Vagina (tissue), 2 donors: Measurements from ENCODE around the gene NRDE2. TPM values are rescaled to one million over a fixed set of nuclear protein-coding genes. Genes with fewer than 3 reads are reported as not detected.
"Not testable (repeated sequence)": the region's sequence is repeated elsewhere in the genome, so short reads cannot be mapped to it uniquely, and the experiment has no call there.

Experiments
- DNase-seq, 2 donors: peaks; one replicate each; pipeline ENCODE4 v3.0.0-alpha.2; 2017; ENCODE audit errors: extremely low spot score in 2 of 2
- H3K27ac ChIP-seq: fragments of 200-600 bp; sonication (generic); one replicate; pipeline ENCODE4 v1.5.1; 2019
- H3K27me3 ChIP-seq: fragments of 200-600 bp; sonication (generic); one replicate; pipeline ENCODE4 v1.5.1; 2019
- H3K36me3 ChIP-seq, 2 donors: fragments of 200-600 bp; sonication (generic); one replicate each; pipeline ENCODE4 v1.5.1; 2017 to 2019
- H3K4me1 ChIP-seq: fragments of 200-600 bp; sonication (generic); one replicate; pipeline ENCODE4 v1.5.1; 2019
- H3K4me3 ChIP-seq, 2 donors: fragments of 200-600 bp; sonication (generic); 1 replicate in 1 of 2; 2 replicates in 1 of 2; pipeline ENCODE4 v1.5.1; 2016 to 2019
- H3K9me3 ChIP-seq: fragments of 200-600 bp; sonication (generic); one replicate; pipeline ENCODE4 v1.5.1; 2019
- POLR2A ChIP-seq, 2 donors: fragments of 450-650 bp; IDR thresholded peaks; one replicate each; pipeline ENCODE4 v1.6.1; 2017; ENCODE audit warnings: antibody characterized with exemption in 2 of 2, mild to moderate bottlenecking in 2 of 2, moderate library complexity in 2 of 2
- POLR2AphosphoS5 ChIP-seq, 2 donors: sonication (generic); formaldehyde crosslinking; IDR thresholded peaks; one replicate each; pipeline ENCODE4 v1.9.0; 2017; ENCODE audit warnings: antibody characterized with exemption in 2 of 2, mild to moderate bottlenecking in 2 of 2, low read depth in 1 of 2; ENCODE audit not compliant: insufficient read depth in 1 of 2
- intact Hi-C: fragments of 100-400 bp; cut with DNase I; formaldehyde crosslinking; loops from one replicate; pipeline ENCODE4 v1.15.1; 2023
- total RNA-seq: library from RNA; depleted of rRNA; stranded (reverse); fragments of >200 nt; gene quantifications from one replicate; pipeline ENCODE4 v1.2.3, GENCODE V29; 2016
- TF ChIP-seq, protein P1 (sequence below), 3 experiments: fragments of 450-650 bp in 2 of 3; fragments of 200-600 bp in 1 of 3; sonication (generic) in 1 of 3; IDR thresholded peaks; one replicate each; pipeline ENCODE4 v1.5.1; 2017 to 2019; ENCODE audit warnings: antibody characterized with exemption in 3 of 3, mild to moderate bottlenecking in 2 of 3, moderate library complexity in 2 of 3

Gene NRDE2
- total RNA-seq, 1 donor from 2014 or later: 7.9 TPM

DNA sequence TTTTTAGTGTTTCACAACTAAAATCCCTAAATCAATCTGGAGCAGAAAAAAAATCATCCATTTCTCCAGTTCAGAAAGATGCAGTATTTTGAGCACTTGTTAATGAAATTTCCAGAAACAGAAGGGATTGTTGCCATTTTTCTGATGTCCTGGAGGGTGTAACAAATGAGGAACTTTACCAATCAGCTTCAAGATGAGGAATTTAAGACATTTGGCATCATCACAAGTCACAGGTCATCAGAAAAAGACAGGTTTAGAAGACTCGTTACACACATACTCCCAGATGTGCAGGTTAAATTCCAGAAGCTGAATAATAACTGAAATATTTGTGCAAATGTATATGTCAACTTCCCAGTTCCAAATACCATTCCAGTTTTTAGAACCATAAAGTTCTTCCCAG lies 75.9 kb downstream of the NRDE2 start:
- H3K27ac ChIP-seq: no peak overlapping the region
- H3K4me3 ChIP-seq: peak overlapping the region; percentile 91 to 98
- intact Hi-C loops: no loop called here
- TF ChIP-seq, protein P1, sequence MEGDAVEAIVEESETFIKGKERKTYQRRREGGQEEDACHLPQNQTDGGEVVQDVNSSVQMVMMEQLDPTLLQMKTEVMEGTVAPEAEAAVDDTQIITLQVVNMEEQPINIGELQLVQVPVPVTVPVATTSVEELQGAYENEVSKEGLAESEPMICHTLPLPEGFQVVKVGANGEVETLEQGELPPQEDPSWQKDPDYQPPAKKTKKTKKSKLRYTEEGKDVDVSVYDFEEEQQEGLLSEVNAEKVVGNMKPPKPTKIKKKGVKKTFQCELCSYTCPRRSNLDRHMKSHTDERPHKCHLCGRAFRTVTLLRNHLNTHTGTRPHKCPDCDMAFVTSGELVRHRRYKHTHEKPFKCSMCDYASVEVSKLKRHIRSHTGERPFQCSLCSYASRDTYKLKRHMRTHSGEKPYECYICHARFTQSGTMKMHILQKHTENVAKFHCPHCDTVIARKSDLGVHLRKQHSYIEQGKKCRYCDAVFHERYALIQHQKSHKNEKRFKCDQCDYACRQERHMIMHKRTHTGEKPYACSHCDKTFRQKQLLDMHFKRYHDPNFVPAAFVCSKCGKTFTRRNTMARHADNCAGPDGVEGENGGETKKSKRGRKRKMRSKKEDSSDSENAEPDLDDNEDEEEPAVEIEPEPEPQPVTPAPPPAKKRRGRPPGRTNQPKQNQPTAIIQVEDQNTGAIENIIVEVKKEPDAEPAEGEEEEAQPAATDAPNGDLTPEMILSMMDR (IDR thresholded peaks at IDR 0.05): no peak
- TF ChIP-seq POLR2A (IDR thresholded peaks at IDR 0.05) (no peak), POLR2AphosphoS5 (IDR thresholded peaks at IDR 0.05; ENCODE audit: insufficient read depth in 1 of 2, low read depth in 1 of 2) (no peak)
- peaks cover 0 to 15% of the 10 kb centered on the region in 2 donors for H3K36me3 ChIP-seq
- H3K4me1 ChIP-seq: peaks cover 23% of the 10 kb centered on the region
- H3K27me3 ChIP-seq: no peaks in the 10 kb centered on the region
- no peak for DNase-seq
- no peaks in the 10 kb centered on the region for H3K9me3 ChIP-seq

GRCh38 chr14:90253826-90254225 lies 77.9 kb downstream of the NRDE2 start:
- peaks cover 19% of the 10 kb centered on the region for H3K4me1 ChIP-seq
- H3K9me3 ChIP-seq: no peaks in the 10 kb centered on the region
- no peaks in the 10 kb centered on the region for H3K36me3 ChIP-seq
- DNase-seq: no peak
- intact Hi-C loops: no loop called here
- TF ChIP-seq, protein P1 (IDR thresholded peaks at IDR 0.05): no peak
- TF ChIP-seq POLR2AphosphoS5 (IDR thresholded peaks at IDR 0.05; ENCODE audit: insufficient read depth in 1 of 2, low read depth in 1 of 2): no peak
- H3K27me3 ChIP-seq: no peaks in the 10 kb centered on the region
- no peak overlapping the region for H3K4me3 ChIP-seq
- H3K27ac ChIP-seq: no peak overlapping the region

- intact Hi-C loops: no loop called here
- TF ChIP-seq POLR2A (IDR thresholded peaks at IDR 0.05) (no peak), POLR2AphosphoS5 (IDR thresholded peaks at IDR 0.05; ENCODE audit: insufficient read depth in 1 of 2, low read depth in 1 of 2) (peak in 1 of 2 donors; percentile 19)
- DNase-seq: no peak
Observed at GRCh38 chr14:90248594-90248993, 83.1 kb downstream of the NRDE2 start.

GRCh38 chr14:90247441-90247840 lies 84.3 kb downstream of the NRDE2 start:
- DNase-seq, H3K9me3 ChIP-seq, H3K4me1 ChIP-seq, H3K4me3 ChIP-seq, H3K27ac ChIP-seq, H3K27me3 ChIP-seq, intact Hi-C loops, H3K36me3 ChIP-seq: not testable (repeated sequence)

More at GRCh38 chr14:90248594-90248993, 83.1 kb downstream of the NRDE2 start:
- H3K27ac ChIP-seq: no peak overlapping the region
- H3K36me3 ChIP-seq: no peaks in the 10 kb centered on the region
- H3K4me1 ChIP-seq: no peaks in the 10 kb centered on the region
- no peaks in the 10 kb centered on the region for H3K9me3 ChIP-seq
- no peak overlapping the region for H3K4me3 ChIP-seq
- H3K27me3 ChIP-seq: no peaks in the 10 kb centered on the region

GRCh38 chr14:90246936-90247335 lies 84.8 kb downstream of the NRDE2 start:
- intact Hi-C loops: no loop called here
- Histone ChIP-seq H3K4me3 (no peak overlapping the region), H3K9me3 (no peaks in the 10 kb centered on the region), H3K36me3 (no peaks in the 10 kb centered on the region), H3K27me3 (no peaks in the 10 kb centered on the region), H3K4me1 (no peaks in the 10 kb centered on the region), H3K27ac (no peak overlapping the region)
- no peak for TF ChIP-seq POLR2A (IDR thresholded peaks at IDR 0.05)
- no peak for TF ChIP-seq POLR2AphosphoS5 (IDR thresholded peaks at IDR 0.05; ENCODE audit: insufficient read depth in 1 of 2, low read depth in 1 of 2)
- no peak for DNase-seq

DNA sequence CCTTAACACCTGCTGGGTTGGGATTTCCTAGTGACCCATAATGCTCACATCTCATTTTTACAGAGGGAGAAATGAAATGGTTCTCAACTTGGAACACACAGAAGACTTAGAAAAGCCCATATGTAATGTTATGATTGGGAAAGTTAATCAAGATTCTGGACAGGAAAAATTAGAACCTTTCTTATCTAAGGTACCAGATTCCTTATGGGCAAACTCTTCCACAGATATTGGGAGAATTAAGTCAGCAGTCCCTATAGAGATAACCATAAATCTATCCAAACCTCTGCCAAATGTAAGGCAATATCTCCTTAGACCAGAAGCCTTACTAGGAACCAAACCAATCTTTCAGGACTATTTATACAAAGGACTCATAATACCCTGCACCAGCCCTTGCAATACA lies 89.3 kb downstream of the NRDE2 start:
- no peak for DNase-seq
- TF ChIP-seq POLR2A (IDR thresholded peaks at IDR 0.05) (no peak), POLR2AphosphoS5 (IDR thresholded peaks at IDR 0.05; ENCODE audit: insufficient read depth in 1 of 2, low read depth in 1 of 2) (no peak)
- TF ChIP-seq, protein P1 (IDR thresholded peaks at IDR 0.05): no peak
- Histone ChIP-seq H3K4me3 (no peak overlapping the region), H3K4me1 (no peaks in the 10 kb centered on the region), H3K27ac (no peak overlapping the region), H3K36me3 (no peaks in the 10 kb centered on the region), H3K9me3 (peaks cover 15% of the 10 kb centered on the region), H3K27me3 (no peaks in the 10 kb centered on the region)
- intact Hi-C loops: no loop called here
